Coronary artery (tissue), 2 donors: ENCODE data around the gene LRRC45.

Experiments used
- DNase-seq: peaks from one replicate; pipeline ENCODE4 v3.0.0-alpha.2; 2017; ENCODE audit warnings: low spot score
- H3K27ac ChIP-seq, 2 donors: fragments of 200-600 bp; sonication (generic); one replicate each; pipeline ENCODE4 v1.5.1; 2016 to 2019
- H3K4me3 ChIP-seq: fragments of 200-600 bp; sonication (generic); 2 replicates; pipeline ENCODE4 v1.5.1; 2016; ENCODE audit warnings: mild to moderate bottlenecking, moderate library complexity
- CTCF ChIP-seq: fragments of 200-600 bp; sonication (generic); IDR thresholded peaks from one replicate; pipeline ENCODE4 v1.5.1; 2019; ENCODE audit warnings: antibody characterized with exemption

LRRC45 gene

GRCh38 chr17:82076018-82076784 lies 53.1 kb downstream of the LRRC45 start:
- TF ChIP-seq CTCF = no peak
- Histone ChIP-seq H3K4me3 (no peak overlapping the region), H3K27ac (no peak overlapping the region)
- DNase-seq = no peak

GRCh38 chr17:82076785-82077591 lies 53.9 kb downstream of the LRRC45 start:
- H3K4me3 ChIP-seq = no peak overlapping the region
- no peak overlapping the region for H3K27ac ChIP-seq
- no peak for TF ChIP-seq CTCF
- no peak for DNase-seq

GRCh38 chr17:82077617-82078358 lies 54.7 kb downstream of the LRRC45 start:
- Histone ChIP-seq H3K27ac (no peak overlapping the region), H3K4me3 (no peak overlapping the region)
- no peak for TF ChIP-seq CTCF
- no peak for DNase-seq

GRCh38 chr17:82078433-82078832 lies 55.3 kb downstream of the LRRC45 start:
- H3K27ac ChIP-seq = no peak overlapping the region
- no peak overlapping the region for H3K4me3 ChIP-seq

GRCh38 chr17:82079001-82079677 lies 56.0 kb downstream of the LRRC45 start:
- no peak for TF ChIP-seq CTCF
- Histone ChIP-seq H3K27ac (no peak overlapping the region), H3K4me3 (no peak overlapping the region)
- no peak for DNase-seq

More at GRCh38 chr17:82078433-82078832, 55.3 kb downstream of the LRRC45 start:
- DNase-seq = no peak
- no peak for TF ChIP-seq CTCF

- Histone ChIP-seq H3K4me3 (no peak overlapping the region), H3K27ac (no peak overlapping the region)
- no peak for TF ChIP-seq CTCF
- no peak for DNase-seq
Measured at GRCh38 chr17:82080048-82080788, 57.1 kb downstream of the LRRC45 start.
